RPMI8226 (cell line): Measurements from ENCODE around the gene EVI5.
"Not testable (repeated sequence)": the region's sequence is repeated elsewhere in the genome, so short reads cannot be mapped to it uniquely, and the experiment has no call there.

Source experiments
- DNase-seq: peaks from one replicate; pipeline ENCODE4 v3.0.0-alpha.2; 2015

EVI5 gene

DNA sequence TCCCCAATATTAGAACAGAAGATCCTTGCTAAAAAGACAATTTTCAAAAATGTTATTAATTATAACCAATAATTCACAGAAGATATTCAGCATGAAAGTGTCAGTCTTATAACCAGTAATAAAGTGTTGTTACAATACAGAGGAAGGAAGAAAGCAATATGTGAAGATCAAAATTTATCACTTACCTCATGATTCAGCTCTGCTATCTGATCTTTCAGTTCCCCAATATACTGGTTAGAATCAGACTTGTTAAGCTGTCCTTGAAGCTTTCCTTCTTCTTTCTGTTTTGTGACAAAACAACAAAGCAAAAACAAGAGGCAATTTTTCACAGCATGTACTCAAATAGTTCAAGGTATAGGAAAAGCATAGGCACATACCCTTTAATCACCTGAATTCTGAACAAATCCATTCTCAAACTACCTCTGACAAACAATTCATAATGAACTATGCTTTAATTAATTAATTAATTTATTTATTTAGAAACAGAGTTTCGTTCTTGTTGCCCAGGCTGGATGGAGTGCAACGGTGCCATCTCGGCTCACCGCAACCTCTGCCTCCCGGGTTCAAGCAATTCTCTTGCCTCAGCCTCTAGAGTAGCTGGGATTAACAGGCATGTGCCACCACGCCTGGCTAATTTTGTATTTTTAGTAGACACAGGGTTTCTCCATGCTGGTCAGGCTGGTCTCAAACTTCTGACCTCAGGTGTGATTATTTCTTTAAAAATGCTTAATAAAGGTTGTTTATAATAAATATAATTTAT lies 221.3 kb downstream of the EVI5 start:
- DNase-seq: no peak

DNA sequence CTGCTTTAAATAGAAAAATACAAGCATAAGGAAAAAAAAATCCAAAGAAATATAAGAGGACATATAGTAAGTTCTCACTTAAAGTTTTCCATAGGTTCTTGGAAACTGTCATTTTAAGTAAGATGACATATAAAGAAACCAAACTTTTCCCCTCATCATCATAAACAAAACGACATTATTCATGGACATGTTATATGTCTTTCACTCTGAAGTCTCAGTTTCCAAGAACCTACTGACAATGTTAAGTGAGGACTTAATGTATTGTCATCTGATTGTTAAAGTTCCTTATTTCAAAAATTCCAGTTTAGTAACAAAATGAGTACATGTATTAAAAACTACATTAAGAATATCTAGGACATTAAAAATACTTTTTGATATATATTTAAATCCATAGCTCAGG lies 228.6 kb downstream of the EVI5 start:
- DNase-seq: no peak

DNA sequence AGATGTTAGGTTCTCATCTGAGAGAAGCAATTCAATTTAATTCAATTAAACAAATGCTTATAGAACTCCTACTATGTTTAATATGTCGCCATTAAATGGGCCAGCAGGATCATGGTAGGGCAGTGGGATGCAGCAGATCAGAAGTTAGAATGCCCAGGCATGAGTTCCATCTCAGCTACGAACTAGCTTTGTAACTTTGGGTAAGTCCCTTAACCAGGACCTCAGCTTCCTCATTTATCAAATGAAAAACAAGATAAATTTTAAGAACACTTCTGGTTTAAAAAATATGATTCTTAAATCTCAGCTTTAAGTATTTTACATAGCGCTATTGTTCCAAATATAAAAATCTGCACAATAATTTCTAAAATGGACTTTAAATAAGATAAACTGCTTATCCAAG lies 230.7 kb downstream of the EVI5 start:
- no peak for DNase-seq

DNA sequence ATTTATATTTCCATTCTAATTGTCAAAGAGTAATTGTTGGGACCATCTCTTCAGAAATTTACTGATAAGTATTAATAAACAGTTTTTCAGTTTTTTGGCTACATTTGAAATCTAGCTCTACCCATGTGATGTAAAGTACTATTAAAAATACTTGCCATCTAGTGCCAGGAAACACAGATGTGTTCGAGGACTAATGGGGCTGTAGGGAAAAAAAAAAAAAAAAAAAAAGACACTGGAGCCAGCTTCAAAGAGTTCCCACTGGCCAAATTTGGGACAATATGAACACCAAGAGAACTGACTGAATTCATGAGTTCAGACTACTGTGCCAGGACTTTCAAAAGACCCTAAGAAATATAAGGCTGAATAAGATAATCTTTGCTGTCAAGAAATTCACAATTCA lies 233.0 kb downstream of the EVI5 start:
- DNase-seq: no peak

DNA sequence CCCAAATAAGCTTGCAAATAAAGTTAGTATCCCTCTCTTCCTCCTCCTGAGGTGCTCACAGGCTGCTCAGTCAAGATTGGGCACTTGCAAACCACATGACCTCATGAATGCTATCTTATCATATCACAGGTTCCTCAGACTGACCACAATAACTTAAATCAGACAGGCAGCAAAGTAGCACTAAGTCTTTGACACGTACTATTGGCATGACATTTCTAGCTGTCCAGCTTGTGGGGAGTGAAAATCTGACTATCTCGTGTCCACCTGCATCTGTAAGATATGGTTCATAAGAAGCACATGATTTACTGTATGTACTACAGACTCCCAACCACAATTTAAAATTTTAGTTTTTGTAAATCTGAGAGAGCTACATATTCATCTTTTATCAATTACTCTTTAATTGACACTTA lies 240.1 kb downstream of the EVI5 start:
- no peak for DNase-seq

DNA sequence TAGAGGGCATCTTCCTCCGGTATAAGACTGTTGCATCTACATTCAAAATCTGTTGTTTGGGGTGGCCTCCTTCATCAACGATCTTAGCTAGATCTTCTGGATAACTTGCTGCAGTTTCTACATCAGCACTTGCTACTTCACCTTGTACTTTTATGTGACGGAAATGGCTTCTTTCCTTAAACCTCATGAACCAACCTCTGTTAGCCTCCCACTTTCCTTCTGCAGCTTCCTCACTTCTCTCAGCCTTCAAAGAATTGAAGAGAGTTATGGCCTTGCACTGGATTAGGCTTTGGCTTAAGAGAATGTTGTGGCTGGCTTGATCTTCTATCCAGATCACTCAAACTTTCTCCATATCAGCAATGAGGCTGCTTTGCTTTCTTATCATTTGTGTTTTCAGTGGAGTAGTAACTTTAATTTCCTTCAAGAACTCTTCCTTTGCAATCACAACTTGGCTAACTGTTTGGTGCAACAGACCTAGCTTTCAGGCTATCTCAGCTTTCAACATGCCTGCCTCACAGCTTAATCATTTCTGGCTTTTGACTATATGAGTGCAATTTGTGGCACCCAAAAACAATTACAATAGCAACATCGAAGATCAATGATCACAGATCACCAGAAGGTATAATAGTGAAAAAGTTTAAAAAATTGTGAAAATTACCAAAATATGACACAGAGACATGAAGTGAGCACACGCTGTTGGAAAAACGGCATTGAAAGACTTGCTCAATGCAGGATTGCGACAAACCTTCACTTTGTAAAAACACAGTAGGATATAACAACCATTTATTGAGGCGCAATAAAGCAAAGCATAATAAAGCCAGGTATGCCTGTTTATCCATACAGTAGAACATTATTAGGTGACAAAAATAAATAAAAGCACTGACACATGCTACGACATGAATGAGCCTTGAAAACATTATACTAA lies 241.5 kb downstream of the EVI5 start:
- DNase-seq: no peak

DNA sequence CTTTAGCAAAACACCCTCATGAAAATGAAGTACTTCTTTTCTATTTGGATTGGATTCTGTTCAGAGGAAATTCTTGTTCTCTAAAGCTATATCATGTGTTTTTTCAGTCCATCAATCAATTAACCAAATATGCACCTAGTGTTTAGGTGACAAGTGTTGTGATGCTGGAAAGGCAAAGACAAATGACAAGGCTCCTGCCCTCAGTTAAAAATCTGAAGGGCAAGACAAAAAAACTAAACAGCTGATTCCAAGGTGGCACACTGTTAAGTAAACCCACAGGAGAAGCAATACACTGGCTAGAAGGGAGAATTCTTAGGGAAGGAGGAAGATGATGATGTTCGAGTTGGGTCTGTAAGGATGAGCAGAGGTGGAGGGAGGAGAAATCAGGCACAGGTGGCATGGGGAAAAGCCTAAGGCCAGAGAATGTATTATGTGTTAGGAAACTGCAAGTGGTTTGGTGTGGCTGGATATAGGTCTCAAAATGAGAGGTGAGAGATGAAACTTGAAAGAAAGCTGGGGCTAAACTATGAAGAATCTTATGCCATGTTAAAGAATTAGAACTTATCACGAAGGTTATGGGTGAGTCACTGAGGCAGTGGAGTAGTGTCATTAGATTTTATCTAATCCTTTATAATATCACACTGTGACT lies 246.4 kb downstream of the EVI5 start:
- DNase-seq: no peak

DNA sequence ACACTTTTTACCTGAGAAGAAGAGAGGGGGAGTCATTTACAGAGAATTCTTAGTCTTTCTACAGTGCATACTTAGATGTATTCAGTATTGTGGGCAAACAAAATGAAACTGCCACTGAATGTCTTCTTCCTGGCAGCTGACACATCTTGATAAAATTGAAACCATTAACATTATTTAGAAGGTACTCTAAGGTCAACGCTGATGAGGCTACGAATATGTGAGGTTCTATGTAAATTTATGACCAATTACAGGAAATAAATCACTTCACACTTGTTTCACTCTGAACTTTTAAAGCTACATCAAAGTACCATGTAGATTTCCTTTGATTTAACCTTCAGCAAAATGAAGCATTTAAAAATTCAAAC lies 246.9 kb downstream of the EVI5 start:
- DNase-seq: peak; percentile 10

DNA sequence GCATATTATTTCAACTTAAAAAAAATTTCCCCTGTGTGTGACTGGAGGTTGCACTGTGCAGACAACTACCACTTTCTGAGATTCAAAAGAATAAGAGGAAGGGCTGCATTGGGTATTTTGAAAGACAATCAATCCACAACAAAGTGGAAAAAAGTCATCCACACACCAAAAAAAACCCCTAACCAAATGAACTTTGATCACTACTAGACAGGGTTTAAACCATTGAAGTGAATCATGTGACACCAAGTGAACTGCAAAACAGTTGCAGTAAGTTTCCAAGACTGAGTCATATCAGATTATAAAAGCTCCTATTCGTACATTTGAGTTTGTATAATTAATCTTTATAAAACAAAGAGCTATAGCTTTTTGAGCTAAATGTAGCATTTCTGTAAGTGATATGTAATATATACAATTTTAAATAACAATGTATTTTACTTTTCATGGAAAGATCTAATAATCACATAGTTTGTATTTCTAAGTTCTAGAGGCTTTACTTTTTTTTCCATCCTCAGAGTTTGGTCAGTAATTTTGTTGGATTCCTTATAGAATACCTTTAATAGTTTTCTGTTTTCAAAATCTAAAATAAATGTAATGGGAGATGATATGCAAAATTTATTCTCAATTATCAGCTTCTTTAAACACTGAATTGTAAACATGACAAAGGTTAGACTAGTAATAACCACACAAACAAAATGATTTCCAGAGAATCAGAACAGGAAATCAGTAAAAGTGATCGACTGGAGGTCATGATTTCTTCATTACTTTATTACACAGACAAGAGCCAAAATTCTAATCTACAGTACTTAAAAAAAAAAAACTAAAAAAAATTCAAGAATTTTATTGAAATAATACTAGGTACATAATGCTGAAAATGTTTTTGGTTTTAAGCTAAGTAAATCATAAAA lies 247.7 kb downstream of the EVI5 start:
- no peak for DNase-seq

DNA sequence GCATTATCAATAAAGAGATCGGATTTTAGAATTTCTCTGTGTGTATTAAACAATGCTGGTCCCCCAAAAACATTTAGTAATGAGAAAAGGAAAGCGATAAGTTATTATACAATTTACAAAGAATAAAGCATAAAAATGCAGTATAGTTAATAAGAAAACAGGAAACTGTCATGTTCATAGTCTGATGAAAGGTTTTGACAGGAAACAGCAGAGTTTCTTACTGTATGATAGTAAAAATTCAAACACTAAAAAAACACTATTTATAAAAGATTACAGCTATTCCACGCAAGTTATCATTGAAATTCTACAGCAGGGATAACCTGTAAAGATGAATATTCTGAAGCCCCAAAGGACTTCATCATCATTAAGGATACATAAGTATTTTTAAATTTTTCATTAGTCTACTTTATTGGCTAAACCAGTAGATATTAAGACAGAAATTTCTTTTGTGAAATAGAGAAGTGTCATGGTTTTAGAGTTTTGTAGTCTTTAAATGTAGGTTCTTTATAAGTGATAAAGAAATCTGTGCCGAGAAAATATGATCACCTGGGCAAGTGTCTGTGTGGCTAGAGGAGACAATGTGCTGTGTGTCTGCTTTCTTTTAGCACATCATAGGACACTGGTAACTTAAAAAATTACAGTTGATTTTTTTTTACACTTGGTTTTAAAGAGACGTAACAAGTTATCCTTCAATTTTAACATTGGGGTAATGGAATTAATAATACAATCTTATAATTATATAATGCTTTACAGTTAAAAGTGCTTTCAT lies 248.5 kb downstream of the EVI5 start:
- DNase-seq: no peak

DNA sequence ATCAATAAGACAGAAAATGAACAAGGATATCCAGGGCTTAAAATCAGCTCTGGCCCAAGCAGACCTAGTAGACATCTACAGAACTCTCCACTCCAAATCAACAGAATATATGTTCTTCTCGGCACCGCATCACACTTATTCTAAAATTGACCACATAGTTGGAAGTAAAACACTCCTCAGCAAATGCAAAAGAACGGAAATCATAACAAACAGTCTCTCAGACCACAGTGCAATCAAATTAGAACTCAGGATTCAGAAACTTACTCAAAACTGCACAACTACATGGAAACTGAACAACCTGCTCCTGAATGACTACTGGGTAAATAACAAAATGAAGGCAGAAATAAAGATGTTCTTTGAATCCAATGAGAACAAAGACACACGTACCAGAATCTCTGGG lies 252.5 kb downstream of the EVI5 start:
- not testable (repeated sequence) for DNase-seq

DNA sequence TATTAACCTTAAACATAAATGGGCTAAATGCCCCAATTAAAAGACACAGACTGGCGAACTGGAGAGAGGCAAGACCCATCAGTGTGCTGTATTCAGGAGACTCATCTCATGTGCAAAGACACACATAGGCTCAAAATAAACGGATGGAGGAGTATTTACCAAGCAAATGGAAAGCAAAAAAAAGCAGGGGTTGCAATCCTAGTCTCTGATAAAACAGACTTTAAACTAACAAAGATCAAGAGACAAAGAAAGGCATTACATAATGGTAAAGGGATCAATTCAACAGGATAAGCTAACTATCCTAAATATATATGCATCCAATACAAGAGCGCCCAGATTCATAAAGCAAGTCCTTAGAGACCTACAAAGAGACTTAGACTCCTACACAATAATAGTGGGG lies 253.0 kb downstream of the EVI5 start:
- DNase-seq: not testable (repeated sequence)

DNA sequence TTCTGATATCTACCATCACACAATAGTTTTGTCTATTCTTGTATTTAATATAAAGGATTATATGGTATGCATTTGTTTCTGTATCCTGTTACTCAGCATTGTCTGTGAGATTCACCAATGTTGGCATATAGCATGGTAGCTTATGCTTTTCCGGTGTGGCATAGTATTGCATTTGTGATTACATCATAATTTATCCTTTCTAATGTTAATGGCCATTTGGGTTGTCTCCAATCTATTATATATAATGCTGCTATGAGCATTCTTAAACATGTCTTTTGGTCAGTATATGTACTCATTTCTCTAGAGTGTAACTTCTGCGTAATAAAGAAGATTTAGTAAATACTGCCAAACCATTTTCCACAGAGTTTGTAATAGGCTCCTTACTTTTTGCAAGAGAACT lies 257.2 kb downstream of the EVI5 start:
- no peak for DNase-seq

DNA sequence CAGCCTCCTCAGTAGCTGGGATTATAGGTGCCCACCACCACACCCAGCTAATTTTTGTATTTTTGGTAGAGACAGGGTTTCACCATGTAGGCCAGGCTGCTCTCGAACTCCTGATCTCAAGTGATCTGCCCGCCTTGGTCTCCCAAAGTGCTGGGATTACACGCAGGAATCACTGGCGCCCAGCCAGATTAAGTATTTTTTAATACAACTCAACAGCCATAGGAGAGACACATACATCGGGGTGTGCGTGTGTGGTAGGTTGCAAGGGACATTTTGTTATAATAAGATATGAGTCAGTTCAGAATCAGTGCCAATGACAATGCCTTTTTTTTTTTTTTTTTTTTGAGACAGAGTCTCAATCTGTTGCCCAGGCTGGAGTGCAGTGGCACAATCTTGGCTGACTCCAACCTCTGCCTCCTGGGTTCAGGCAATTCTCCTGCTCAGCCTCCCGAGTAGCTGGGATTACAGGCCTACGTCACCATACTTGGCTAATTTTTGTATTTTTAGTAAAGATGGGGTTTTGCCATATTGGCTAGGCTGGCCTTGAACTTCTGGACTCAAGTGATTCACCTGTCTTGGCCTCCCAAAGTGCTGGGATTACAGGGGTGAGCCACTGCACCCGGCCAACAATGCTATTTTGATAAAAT lies 259.8 kb downstream of the EVI5 start:
- not testable (repeated sequence) for DNase-seq

DNA sequence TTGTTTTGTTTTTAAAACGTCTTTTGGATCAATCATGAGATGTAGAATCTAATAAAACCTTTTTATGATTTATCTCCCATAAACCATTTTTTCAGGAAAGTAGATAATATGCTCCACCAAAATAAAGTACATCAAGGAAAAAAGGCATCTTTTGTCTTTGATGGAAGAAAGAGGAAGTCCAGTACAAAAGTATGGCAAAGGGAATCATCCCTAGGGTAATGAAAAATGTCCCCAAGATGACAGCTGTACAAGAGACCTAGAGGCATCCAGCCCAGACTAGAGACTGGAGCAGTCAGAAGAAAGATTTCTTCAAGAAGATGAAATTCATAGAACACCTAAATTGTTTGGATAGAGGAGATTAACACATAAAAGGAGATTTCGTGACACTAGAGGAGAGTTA lies 265.9 kb downstream of the EVI5 start:
- no peak for DNase-seq

DNA sequence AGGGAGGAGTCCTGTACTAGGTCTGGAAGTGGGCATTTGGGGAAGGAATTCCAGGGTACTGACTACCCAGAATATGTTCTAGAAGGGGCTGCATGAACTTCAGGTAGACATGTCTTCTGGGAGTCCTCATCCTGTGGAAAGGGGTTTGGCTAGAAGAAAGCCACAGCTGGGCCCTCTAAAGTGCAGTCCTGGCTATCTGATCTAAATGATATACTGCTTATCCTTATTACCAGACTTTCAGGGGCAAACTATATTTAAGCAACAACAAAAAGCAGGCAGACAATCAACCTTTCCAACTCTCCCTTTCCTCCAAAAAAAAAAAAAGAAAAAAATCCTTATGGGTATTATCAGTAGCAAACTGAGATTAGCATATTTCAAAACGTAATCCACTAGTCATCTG lies 268.3 kb downstream of the EVI5 start:
- DNase-seq: no peak

DNA sequence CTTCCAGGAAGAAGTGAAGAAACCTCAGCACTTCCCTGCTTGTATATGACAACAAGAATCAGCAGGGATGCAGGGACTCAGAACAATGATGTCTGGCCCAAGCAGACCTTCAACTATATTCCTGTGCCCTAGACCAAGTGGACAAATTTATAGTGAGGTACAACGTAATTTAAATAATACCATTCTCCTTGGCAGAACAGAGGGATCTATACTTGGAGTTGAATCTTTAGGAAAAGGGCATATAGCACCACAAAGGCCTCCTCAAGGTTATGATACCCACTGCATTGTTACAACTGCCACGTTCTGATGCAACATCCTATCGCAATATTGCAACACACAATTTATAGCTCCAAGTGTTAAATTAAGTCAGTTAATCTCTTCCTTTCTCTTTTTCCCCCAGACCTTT lies 269.1 kb downstream of the EVI5 start:
- no peak for DNase-seq

DNA sequence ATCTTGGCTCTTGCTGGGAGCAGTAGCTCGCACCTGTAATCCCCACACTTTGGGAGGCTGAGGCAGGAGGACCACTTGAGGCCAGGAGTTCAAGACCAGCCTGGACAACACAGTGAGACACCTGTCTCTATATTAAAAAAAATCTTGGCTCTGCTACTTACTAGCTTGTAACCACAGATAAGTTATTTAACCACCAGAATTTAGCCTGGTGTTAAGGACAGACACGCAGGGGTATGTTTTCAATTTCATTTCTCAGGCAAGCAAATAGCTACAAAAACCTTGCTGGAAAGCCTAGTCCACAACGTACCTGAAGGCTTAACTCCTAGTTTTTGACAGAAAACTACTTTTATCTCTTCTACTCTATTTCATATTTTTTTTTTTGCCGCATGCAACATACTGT lies 273.4 kb downstream of the EVI5 start:
- DNase-seq: no peak

DNA sequence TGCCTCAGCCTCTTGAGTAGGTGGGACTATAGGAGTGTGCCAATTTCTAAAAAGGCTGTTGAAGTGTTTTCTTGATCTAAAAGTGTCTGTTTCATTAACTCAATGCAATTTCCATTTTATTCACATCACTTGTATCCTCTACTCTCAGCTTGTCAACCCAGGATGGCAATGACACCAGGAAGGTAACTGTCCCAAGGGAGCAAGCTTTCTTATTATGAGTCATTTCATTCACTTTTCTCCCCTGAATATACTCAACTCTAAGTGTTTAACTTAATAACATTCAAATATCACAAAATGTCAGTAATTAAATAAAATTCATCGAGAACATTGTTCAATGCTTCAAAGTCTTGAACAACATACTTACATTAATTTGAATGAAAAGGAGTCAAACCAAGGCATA lies 275.3 kb downstream of the EVI5 start:
- no peak for DNase-seq

DNA sequence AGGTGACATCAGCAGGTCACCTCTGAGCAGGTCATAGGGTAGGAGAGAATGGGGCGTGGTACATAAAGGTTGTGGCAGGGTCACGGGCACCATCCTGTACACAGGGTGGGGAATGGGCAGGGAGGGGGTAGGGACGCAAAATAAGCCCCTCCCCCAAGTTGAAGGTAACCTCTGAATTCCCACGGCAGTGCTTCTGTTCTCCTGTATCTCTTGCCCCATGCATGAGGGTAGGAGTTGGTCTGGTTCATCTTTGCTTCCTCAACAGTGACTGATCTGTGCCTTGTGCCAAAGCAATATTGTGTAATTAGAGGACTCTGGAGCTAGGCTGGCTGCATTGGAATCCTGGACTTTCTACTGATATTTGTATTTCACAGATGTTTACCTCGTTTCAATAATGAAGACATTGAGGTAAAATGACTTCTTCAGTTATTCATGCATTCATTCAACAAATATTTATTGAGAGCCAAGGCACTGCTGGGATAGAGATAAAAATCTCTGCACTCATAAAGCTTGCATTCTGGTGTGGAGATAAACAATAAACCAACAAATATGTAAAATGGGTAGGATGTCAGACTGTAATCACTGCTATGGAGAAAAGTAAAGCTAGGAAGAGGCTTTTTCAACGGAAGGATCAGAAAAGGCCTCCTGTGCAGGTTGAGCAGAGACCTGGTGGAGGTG lies 279.8 kb downstream of the EVI5 start:
- no peak for DNase-seq
